Heart right ventricle (tissue), 16 donors: ENCODE measurements around the gene CAMSAP1. TPM values are rescaled to one million over a fixed set of nuclear protein-coding genes. Genes with fewer than 3 reads are reported as not detected.
A peak's percentile ranks its signal among the peaks of the same experiment; 100 is the strongest.

Experiments used
- ATAC-seq, 8 donors: fragments of 200-7000 bp; cut with Tn5 transposase; one replicate each; pipeline ENCODE4 v1.9.1; 2020; ENCODE audit warnings: mild to moderate bottlenecking in 8 of 8, moderate library complexity in 8 of 8, moderate number of reproducible peaks in 1 of 8
- DNase-seq, 2 donors: peaks; one replicate each; pipeline ENCODE4 v3.0.0-alpha.2; 2020
- H3K27ac ChIP-seq, 10 donors: fragments of 200-600 bp; sonication (generic) in 2 of 10; one replicate each; pipeline versions ENCODE4 v1.5.0 to v1.8.0; 2020 to 2022; ENCODE audit warnings: mild to moderate bottlenecking in 3 of 10
- H3K27me3 ChIP-seq, 7 donors: fragments of 200-600 bp; one replicate each; pipeline ENCODE4 v1.8.0; 2021 to 2022; ENCODE audit warnings: mild to moderate bottlenecking in 2 of 7
- H3K36me3 ChIP-seq, 9 donors: fragments of 200-600 bp; sonication (generic) in 1 of 9; one replicate each; pipeline versions ENCODE4 v1.5.0 to v1.8.0; 2020 to 2022; ENCODE audit warnings: mild to moderate bottlenecking in 2 of 9
- H3K4me1 ChIP-seq, 9 donors: fragments of 200-600 bp; sonication (generic) in 1 of 9; one replicate each; pipeline versions ENCODE4 v1.5.0 to v1.8.0; 2020 to 2022; ENCODE audit warnings: mild to moderate bottlenecking in 4 of 9
- H3K4me3 ChIP-seq, 10 donors: fragments of 200-600 bp; sonication (generic) in 2 of 10; one replicate each; pipeline versions ENCODE4 v1.5.0 to v1.8.0; 2020 to 2022; ENCODE audit warnings: mild to moderate bottlenecking in 7 of 10, moderate library complexity in 2 of 10
- H3K9me3 ChIP-seq, 11 donors: fragments of 200-600 bp in 10 of 11; sonication (generic) in 2 of 11; one replicate each; pipeline versions ENCODE4 v1.5.0 to v1.8.0; 2013 to 2022; ENCODE audit warnings: mild to moderate bottlenecking in 2 of 11, control low read depth in 1 of 11, moderate library complexity in 1 of 11
- CTCF ChIP-seq, 9 donors: fragments of 200-600 bp; sonication (generic) in 2 of 9; IDR thresholded peaks; one replicate each; pipeline versions ENCODE4 v1.5.0 to v1.8.0; 2021 to 2022; ENCODE audit warnings: antibody characterized with exemption in 9 of 9, mild to moderate bottlenecking in 5 of 9, moderate library complexity in 1 of 9
- WGBS, 2 donors: extraction: QIAGEN DNeasy Blood & Tissue Kit; methylation state at CpG; one replicate each; pipeline ENCODE4 v1.1.7; 2013; ENCODE audit warnings: inconsistent platforms in 1 of 2; 5-methylcytosine and 5-hydroxymethylcytosine counted together
- intact Hi-C, 10 donors: fragments of 100-400 bp; cut with DNase I; formaldehyde crosslinking; loops; one replicate each; pipeline versions ENCODE4 v1.11.1 to v1.14.2; 2022
- polyA plus RNA-seq, 2 donors: library from polyadenylated mRNA; stranded (reverse); fragments of 200-250 nt; gene quantifications; one replicate each; pipeline ENCODE4 v1.2.3, GENCODE V29; 2013
- total RNA-seq, 10 donors: library from RNA; stranded (reverse); fragmentation: NEBNext Ultra II Directional in 3 of 10; extraction: Animal tissue kit (Norgen Biotek cat#: 25700) in 3 of 10; gene quantifications; one replicate each; pipeline versions ENCODE4 v1.2.1 to v1.2.4, GENCODE V29; 2021 to 2023
- donor health status: Arrhythmogenic right ventricular cardiomyopathy.
- donor health status: ischemic (EF 13 %, LVEDD 7.1; RV severe dilation, severe dysfunction).
- donor health status: healthy with polysubstance abuse.
- donor health status: DM: no; HTN: yes; CAD: no.
- donor health status: DM: no; HTN: no; CAD: no.
- donor health status: ischemic (EF 25% LVEDD 6.9; RV normal size, moderate dysfunction).
- donor health status: ischemic (EF 25% LVEDD 5.7; RV mildly dilated, moderate dysfunction).
- donor health status: healthy.
- donor health status: DM: yes; HTN: yes; CAD: no.
- donor health status: Ischemic cardiomyopathy.
- donor health status: ischemic (EF 35%, LVEDD 5.7; RV mildly dilated, moderate dysfunction).
- donor health status: nonischemic (EF 11% LVEDD 7.7; RV severe dilation, severe dysfunction).
- donor health status: DM: yes; HTN: yes; CAD: no.
- donor health status: PGD.
- donor health status: ischemic (EF 29% LVEDD 5.4; RV normal size, mild dysfunction).
- donor health status: nonischemic (EF 23%, LVEDD 6.1; RV moderate dilation, normal function).

Gene CAMSAP1
- total and polyA plus RNA-seq, 12 donors = 6.7 to 25.0 (median 19.4) TPM

- Histone ChIP-seq H3K9me3 (peaks cover 0 to 10% (median 0%) of the 10 kb centered on the region in 11 donors), H3K4me3 (no peak overlapping the region), H3K36me3 (no peaks in the 10 kb centered on the region), H3K4me1 (peaks cover 29 to 78% (median 57%) of the 10 kb centered on the region in 9 donors), H3K27ac (peak overlapping the region in 4 of 10 donors; percentile 3 to 13 (median 12)), H3K27me3 (no peaks in the 10 kb centered on the region)
- ATAC-seq (no peak), DNase-seq (no peak)
- TF ChIP-seq CTCF (IDR thresholded peaks at IDR 0.05) = no peak
- 56 to 63% methylated on average over 8 of the region's 8 CpGs for WGBS, 2 donors
- intact Hi-C loops = no loop called here
Measured at GRCh38 chr9:135891027-135891631, 16.2 kb downstream of the CAMSAP1 start.

GRCh38 chr9:135890190-135891026 lies 16.9 kb downstream of the CAMSAP1 start:
- H3K27ac ChIP-seq = peak overlapping the region in 4 of 10 donors; percentile 3 to 13 (median 12)
- no peak for TF ChIP-seq CTCF (IDR thresholded peaks at IDR 0.05)
- peaks cover 31 to 85% (median 59%) of the 10 kb centered on the region in 9 donors for H3K4me1 ChIP-seq
- no peak overlapping the region for H3K4me3 ChIP-seq
- H3K27me3 ChIP-seq = no peaks in the 10 kb centered on the region
- DNase-seq (no peak), ATAC-seq (peak in 1 of 8 donors; percentile 10)
- no peaks in the 10 kb centered on the region for H3K36me3 ChIP-seq
- WGBS, 2 donors = 55 to 64% methylated on average over 18 of the region's 18 CpGs
- peaks cover 0 to 7% (median 0%) of the 10 kb centered on the region in 11 donors for H3K9me3 ChIP-seq
- intact Hi-C loops = no loop called here

GRCh38 chr9:135889564-135890189 lies 17.7 kb downstream of the CAMSAP1 start:
- 91 to 95% methylated on average over 19 of the region's 19 CpGs for WGBS, 2 donors
- DNase-seq = no peak
- intact Hi-C loops = no loop called here
- Histone ChIP-seq H3K36me3 (no peaks in the 10 kb centered on the region), H3K27ac (no peak overlapping the region), H3K4me1 (peaks cover 34 to 92% (median 66%) of the 10 kb centered on the region in 9 donors), H3K4me3 (no peak overlapping the region), H3K27me3 (no peaks in the 10 kb centered on the region), H3K9me3 (no peaks in the 10 kb centered on the region)
- no peak for TF ChIP-seq CTCF (IDR thresholded peaks at IDR 0.05)
- ATAC-seq = peak in 1 of 8 donors; percentile 16

DNA sequence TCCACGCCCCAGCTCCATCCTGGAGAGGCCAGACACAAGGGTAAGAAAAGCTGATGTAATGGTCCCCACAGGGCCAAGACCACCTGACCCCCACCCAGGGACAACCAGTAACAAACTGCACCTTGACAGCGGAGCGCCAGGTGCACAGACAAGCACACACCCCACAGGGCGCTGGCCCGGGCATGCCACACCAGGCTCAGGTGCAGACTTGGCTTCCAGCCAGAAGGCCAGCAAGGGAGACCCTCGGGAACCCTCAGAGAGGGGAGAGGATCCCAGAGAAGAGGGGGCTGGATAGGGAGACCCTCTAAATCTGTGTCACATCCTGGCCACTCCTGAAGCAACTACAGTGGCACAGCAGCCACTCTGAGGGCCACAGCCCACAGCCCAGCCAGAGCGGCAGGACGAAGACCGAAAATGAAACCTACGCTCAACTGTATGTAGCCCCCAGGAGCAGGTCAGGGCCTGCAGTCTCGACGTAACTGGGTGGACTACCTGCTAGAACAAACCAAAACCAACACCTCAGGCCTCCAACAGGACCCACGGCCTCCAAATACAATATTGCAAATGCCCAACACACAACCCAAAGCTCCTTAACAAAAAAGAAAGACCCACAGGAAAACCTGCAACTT lies 18.5 kb downstream of the CAMSAP1 start:
- no peak overlapping the region for H3K27ac ChIP-seq
- H3K4me3 ChIP-seq = no peak overlapping the region
- H3K36me3 ChIP-seq = no peaks in the 10 kb centered on the region
- 95 to 97% methylated on average over 13 of the region's 13 CpGs for WGBS, 2 donors
- TF ChIP-seq CTCF (IDR thresholded peaks at IDR 0.05) = no peak
- H3K9me3 ChIP-seq = no peaks in the 10 kb centered on the region
- H3K27me3 ChIP-seq = no peaks in the 10 kb centered on the region
- ATAC-seq = no peak
- no peak for DNase-seq
- intact Hi-C loops = no loop called here
- H3K4me1 ChIP-seq = peaks cover 34 to 98% (median 69%) of the 10 kb centered on the region in 9 donors
